ENCODE results near the gene DENND4B.
A peak's percentile ranks its signal among the peaks of the same experiment; 100 is the strongest.

Gene DENND4B

DNA sequence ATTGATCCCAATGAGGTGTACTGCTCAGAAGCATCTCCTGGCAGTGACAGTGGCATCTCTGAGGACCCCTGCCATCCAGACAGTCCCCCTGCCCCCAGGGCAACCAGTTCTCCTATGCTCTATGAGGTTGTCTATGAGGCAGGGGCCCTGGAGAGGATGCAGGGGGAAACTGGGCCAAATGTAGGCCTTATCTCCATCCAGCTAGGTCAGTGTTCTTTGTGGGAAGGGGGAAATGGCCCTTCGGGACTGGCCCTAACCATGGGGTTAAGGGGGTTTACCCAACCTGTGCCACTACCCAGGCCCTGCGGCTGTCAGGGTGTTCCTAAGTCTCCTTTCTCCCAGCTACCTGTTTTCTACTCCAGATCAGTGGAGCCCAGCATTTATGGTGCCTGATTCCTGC is 22.5 kb upstream of the DENND4B start:
- DNase-seq = no peak

DNA sequence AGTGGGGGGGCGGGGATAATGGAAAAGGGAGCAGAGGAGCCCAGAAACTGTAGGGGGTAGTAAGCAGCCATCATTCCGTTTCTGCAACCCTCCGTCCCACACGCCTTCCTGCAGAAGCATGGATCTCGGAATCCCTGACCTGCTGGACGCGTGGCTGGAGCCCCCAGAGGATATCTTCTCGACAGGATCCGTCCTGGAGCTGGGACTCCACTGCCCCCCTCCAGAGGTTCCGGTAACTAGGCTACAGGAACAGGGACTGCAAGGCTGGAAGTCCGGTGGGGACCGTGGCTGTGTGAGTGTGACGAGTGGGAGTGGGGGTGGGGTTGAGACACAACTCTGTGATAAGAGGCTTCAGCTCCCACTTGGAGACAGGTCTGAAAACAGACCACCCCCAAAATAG is 21.9 kb upstream of the DENND4B start:
- no peak for DNase-seq

DNA sequence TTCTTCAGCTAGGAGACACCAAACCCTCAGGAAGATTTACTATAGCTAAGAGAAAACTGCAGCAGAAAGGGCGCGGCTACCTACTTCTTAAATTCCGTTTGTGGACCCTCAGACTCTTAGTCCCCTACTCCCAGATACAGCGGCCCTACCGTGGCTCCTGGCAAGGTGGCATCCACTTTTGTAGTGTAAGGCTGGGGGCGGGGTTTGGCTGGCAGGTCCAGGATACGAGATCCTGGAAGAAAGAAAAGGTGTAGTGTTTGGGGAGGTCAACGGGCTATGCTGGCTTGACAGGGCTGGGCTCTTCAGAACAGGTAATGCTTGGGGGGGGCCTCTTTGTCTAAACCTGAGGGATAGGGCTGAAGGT is 21.5 kb upstream of the DENND4B start:
- no peak for DNase-seq

DNA sequence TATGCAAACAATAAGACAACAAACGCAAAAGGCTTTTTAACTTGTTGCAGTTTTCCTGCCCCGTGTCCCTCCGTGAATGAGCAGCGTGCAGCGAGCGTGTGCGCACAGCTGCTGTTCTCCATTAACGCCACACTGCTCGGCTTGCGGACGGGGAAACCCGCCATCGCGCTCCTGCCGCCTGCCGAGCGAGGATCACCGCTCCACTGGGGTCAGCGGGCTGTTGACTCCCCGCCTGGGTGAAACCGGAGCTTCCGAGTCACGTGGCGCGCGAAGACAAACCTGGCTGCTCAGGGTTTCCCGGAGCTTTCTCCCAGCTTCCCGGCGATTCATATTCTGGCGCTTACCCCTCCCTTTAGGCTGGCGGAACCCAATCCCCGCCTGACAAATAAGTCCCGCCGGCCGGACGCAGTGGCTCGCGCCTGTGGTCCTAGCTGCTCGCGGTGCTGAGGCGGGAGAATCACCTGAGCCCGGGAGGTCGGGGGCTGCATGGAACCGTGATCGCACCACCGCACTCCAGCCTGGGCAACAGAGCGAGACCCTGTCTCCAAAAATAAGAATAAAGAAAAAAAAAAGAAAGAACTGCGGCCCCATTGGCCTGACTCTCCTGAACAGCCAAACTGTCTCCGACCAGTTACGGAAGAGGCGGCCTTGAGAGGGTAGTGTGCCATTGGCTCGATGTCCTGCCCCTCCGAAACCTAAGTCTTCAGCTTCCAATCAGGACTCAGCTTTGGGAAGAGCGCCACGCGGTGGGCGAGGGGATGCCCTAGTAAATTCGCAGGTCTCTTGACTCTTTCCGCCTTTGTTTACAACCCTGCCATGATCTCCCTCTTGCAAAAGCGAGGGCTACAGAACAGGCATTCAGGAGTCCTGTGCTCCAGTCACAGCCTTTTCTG is 20.8 kb upstream of the DENND4B start, which contains the start of gene CREB3L4:
Gene CREB3L4, plus strand, starts transcription at position 796 of the 893 bp plus-strand sequence. CDS start 624 bp downstream, outside the sequence.
- peak; percentile 79 to 96 for DNase-seq

DNA sequence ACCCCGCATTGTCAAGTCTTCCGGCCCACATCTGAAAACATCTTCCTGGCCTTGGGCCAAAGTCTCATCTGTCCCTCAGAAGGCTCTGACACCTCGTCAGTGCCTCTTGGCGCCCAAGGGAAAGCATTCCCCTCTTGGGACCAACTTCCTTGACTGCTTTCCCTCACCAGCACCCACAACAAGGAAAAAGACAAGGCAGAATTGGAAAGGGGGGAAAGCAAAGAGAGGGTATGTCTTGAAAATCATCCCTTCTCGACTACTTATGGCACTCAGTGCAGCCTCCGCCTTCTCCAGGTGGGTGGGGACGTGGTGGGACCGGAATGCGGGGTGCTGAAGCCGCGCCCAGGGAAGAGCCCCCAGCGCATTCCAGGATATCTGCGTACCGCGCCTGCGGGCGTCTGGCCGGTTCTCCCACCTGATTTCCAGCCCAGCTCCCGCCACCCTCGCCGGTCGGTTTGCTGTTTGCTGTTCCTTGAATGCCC is 17.4 kb upstream of the DENND4B start:
- DNase-seq = no peak

DNA sequence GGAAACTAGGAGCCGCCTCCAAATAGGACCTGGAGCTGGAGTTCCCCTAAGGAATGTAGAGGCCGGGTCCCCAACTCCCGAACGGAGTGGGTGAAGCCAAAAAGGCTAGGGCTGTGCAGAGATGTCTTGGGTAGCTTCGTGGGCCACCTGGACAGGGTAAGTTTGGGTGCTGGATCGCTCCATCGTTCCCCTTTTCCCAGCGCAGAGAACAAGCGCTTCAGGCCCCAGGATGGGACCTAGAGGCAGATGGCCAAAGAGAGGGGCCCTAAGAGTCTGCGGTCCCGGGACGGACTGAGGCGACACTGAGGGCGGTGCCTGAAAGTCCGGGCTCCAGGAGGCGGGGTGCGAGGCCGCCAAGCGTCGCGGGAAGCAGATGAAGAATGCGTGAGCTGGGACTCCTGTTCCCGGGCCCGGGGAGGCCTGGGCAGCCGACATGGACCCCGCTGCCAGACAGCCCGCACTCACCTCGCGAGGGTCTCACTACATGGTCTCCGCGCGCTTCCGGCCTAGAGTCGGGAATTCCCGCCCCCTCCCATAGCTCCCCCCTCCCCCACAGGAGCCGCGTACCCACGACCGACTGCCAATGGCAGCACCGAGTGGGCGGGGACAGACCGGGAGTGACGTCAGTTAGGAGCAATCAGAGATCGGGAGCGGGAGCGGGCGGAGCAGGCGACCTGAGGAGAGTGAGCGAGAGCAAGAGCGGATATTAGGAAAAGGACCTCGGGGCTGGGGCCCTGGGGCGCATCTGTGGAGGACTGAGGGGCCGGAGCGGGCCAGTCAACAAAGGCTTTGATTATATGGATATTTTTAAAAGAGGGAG is 16.7 kb upstream of the DENND4B start, which contains the start of gene SLC39A1:
Gene SLC39A1, minus strand, starts transcription at position 508 of the 820 bp plus-strand sequence. CDS start 822 bp downstream, outside the sequence.
- DNase-seq = peak; percentile 89 to 95

DNA sequence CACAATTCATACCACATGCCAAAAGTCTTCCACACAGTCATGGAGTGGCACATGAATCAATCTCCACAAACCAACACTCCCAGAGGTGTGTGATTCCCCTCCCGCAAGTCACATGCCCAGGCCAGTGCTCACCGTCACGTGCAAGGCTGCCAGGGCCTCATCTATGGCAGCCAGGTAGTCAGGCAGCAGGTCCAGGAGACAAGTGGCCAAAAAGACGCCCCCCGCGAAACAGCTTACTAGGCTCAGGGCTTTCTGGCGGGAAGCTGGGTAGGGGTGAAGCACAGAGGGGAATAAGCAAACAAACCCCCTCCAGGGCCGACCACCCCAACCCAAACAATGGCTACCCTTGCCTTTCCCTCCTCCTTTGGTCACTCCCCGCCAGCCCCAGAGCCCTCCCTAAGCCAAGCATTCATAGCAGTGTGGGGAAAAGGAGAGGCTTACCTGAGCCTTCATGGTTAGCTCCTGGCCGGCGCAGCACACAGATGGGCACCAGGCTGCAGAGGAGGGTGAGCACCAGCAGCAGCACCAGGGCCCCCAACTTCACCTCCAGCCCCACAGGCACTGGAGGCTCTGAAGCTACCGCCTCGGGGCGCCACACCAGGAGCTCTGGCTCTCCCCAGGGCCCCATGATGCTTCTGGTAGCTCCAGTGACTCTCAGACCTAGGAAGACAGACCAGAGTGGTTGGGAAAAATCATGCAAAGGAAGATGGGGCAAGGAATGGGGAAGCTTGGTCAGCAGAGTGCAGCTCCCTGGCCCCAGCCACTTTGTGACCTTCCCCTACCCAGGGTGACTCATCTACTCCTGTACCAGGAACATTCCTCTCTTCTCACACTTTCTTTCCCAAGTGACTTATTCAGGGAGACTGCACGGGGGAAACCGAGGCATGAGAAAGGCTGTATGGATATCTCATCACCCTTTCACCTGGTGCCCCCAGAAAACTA is 15.8 kb upstream of the DENND4B start:
- peak in 1 of 2 donors; percentile 42 for DNase-seq

DNA sequence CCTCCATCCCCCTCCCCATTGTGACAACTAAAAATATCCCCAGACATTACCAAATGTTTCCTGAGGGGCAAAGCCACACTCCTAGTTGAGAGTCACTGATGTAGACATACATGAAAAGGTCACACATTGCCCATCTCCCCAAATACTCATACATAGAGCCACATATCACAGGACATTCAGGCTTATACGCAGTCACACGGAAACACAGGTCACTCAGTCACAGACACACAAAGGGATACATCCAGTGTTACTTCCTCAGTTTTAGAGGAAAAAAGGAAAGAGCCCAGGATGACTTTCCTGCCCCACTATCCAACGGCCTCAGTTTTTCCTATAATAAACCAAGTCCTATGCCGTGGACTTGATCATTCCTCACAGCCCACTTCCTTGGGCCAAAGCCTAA is 14.9 kb upstream of the DENND4B start:
- no peak for DNase-seq

DNA sequence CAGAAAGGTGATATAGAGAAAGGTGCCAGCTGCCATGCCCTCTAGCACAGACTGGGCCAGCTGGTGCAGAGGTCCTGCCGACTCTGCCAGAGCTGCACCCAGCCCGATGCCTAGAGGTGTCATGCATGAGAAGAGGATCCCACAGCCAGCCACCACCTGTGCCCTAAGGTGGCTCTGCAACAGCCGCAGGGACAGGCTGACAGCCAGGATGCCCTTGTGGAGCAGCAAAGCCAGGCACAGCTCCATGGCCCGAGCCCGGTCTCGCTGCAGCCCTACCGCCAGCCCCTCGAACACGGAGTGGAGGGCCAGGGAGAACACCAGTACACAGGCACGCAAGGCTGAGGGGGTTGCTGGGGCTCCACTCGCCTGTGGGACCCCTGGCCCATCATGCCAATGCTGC is 13.7 kb upstream of the DENND4B start:
- no peak for DNase-seq

DNA sequence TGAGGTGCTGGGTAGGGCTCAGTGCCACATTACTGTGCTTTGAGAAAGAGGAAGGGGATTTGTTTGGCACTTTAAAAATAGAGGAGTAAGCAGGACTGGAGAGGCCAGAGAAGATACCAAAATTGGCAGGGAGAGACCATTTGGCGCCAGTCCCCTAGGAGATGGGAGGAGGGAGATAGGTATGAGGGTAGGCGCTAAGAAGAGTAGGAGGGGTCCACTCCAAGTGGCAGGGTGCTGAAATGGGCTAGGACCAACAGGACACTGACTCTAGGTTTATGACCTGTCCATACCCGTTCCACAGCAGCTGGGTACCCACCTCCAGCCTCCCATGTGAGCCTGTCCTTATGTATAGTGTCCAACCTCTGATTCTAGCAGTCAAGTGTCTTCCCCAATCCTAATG is 12.9 kb upstream of the DENND4B start:
- no peak for DNase-seq

DNA sequence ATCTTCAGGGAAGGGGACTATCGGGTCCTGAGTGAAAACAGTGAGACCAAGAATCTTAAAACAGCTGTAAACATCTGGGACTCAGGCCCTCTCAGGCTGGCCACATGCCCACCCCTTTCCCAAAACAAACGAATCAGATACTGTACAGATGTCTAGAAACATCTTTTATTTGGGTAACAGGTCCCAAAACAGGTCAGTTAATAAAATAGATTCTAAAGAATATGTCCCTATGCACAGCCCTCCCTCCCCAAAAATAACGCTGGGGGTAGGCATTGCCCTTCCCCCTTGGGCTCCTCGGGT is 12.4 kb upstream of the DENND4B start:
- no peak for DNase-seq

DNA sequence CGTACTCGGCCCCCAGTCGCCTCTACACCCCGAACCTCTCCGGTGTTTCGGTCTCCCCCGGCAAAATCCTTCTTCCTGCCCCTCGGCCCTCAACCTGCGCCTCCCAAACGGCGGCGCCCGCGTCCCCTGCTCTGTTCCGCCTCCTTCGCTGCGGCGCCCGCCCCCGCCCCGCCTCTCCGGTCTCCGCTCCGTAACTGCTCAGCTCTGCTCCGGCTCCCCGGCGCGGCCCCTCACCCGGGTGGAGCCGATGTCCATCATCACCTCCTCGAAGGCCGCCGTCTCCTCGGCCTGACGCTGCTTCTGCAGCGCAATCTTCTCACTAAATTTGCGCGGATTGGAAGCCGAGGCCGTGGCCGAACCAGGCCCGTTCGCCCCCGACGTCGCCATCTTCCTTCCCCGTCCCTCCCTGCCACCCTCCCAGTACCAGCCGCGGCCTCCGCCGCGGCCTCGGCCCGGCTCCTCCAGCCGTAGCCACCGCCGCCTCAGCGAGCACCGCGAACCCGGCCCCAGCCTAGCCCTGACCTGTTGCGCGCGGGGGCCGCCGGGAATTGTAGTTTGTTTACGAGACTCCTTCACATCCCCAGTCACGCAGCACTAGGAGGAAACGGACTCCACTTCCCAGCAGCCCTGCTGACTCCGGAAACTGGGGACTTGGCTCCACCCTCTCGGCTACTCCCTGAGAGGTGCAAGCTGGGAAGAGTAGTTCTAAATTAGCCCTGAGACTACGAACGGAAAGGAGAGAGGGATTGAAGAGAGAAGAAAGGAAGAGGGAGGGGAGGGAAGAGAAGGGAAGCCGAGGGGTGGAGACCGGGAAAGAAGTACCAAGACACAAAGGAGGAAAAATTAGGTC is 11.8 kb upstream of the DENND4B start, which contains the start of gene CRTC2:
Gene CRTC2, minus strand, starts transcription at position 502 of the 850 bp plus-strand sequence. Its CDS starts 115 bp downstream, at position 387.
- peak; percentile 85 to 99 for DNase-seq

DNA sequence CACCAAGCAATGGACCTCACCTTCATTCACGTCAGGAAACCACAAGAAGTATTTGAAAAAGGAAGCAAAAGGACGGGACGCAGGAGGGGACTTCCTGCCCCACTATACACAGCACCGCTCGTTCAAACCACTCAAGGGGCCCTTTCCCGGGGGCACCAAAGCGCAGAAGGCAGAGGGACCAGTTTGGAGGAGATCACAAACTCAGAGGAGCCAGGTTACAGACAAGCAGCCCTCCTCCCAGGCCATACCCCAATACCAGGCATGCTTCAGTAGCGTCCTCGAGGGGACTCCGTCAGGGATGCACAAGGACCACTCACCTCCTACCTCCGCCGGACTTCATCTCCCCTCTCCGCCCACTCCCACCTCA is 11.2 kb upstream of the DENND4B start:
- DNase-seq = peak in 1 of 2 donors; percentile 53

DNA sequence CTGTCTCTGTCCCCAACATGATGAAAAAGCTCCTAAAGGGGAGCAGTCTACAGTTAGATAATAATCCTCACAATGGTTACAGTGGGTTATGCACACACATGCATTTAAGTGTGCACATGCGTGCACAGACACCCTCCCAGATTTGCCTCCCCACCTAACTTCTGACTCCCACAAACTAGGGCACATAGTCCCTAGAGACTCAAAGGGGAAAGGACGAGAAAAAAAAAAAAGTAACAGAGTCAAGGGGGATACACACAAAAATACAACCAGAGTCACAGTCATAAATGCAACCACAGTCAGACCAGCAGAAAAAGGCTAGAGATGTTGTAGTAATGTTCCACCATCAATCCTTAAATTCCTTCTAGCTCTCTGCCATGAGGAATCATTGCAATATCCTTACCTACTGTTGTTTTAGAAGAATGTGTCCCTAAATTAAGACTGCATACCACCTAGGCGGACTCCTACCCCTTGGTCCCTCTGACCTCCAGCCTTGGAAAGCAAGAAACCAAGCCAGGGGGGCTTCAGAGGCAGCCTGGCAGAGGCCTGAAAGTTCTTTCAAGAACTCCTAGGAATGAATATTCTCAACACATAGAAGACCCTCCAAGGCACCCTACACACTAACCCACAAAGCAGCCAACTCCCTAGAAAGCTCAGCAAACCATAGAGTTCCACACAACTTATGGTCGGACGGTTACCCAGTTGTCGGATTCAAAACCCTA is 10.6 kb upstream of the DENND4B start:
- DNase-seq = no peak

DNA sequence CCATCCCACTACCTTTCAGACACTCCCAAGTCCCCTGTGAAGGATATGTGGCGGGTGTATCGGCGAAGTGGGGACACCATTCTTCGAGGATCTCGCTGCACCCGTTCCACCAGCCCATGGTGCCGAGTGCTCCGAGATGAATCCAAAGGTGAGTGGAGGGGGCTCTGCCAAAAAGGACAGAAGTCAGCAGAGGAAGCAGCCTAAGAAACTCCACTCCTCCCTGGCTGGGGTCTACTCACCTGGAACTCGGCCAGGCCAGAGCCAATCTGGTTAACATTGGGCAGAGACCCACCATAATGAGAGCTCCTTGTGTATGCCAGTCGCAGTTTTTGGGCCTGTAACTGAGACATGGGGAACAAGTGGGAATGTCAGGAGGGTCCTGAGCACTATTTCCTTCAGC is 8.3 kb upstream of the DENND4B start:
- DNase-seq = no peak

DNA sequence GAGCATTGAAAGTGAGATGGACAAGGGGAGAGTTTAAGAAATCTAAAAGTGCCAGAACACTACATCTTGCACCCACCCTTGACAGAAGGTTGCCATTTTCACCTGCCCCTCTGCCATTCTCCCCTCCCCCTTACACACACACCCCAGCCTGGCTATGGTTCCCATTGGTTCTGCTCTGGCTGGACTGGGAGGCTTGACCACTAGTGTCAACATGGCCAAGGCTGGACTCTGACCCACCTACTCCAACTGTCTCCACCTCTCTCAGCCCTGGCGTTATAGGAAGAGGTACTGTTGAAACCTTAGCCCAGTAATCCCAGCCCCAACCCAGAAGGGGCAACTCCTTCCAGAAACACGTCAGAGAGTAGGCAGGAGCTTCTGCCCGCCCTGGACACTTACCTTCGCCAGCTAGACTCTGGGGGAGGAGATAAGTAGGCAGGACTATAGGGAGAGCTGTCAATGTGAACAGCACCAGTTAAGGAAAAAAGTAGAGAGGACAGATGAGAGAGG is 7.4 kb upstream of the DENND4B start:
- no peak for DNase-seq

DNA sequence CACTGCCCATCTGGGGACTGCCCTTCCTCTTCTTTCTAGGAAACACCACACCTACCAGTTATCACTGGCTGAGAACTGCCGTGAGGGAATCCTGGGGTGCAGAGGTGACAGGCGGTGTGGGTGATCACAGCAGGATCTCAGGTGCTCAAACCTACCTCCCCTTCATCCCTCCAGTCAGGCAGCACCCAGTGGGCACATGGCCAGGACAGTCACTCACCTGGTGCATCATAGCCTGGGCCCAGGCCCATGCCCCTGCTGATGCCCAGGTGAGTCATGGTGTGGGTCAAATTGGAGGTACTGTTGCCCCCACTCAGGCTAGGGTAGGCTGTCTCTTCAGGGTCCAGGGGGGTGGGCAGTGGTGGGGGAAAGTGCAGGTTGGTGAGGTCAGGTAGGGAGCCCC is 5.3 kb upstream of the DENND4B start:
- DNase-seq = no peak

DNA sequence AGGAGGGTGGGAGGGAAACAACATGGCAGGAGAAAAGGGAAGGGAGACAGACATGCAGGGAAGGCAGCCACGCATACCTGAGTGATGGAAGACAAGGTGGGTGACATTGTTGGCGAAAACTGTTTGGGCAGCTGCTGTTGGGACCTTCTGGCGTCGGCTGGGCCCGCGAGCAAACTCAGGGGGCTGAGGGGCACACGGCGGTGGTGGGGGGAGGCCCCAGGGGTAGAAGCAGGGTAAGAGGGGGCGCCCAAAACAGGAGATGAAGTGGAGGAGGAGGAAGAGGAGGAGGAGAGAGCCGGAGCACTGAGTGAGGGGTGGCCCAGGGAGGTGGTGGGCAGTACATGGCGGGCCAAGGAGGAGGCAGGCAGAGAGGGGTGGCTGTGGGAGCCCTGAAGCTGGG is 4.7 kb upstream of the DENND4B start:
- DNase-seq = no peak

DNA sequence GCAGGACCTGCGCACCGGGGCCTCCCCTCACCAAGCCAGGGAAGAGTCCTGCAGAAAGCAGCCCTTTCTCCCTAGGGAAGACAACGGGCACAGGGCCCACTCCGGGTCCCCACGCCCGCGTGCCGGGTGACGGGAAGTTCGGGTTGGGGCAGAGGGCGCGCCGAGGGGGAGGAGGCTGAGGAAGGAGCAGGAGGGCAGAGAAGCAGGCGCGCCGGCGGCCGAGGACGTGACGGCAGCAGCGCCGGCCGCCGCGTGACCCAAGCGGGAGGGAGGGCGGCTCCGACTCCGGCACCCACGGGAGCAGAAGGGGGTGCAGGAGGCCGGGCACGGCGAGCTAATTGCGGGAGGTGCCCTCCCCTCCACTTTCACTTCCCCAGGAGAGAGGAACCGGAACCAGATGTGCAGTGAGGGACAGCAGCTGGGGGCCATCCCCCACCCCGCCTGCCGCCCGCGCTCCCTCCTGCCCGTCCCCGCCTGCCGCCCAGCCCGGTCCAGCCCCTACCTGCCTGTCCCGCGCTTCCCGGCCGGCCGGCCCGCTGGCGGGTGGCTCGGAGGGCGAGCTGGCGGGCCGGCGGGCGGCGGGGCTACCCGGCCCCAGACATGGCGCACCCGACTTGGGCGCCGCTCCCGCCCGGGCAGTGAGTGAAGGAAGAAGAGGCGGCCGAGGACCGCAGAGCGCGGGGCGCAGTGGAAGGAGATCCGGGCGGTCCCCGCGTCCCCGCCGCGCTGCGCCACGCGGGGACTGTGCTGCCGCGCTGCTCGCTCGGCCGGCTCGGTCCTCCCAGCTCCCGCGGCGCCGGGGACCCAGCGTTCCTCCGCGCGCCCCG is 510 bp downstream of the DENND4B start:
- peak; percentile 93 to 96 for DNase-seq

All from bone marrow (tissue), 2 donors.